ENCODE measurements around the gene CAMTA1.

DNA sequence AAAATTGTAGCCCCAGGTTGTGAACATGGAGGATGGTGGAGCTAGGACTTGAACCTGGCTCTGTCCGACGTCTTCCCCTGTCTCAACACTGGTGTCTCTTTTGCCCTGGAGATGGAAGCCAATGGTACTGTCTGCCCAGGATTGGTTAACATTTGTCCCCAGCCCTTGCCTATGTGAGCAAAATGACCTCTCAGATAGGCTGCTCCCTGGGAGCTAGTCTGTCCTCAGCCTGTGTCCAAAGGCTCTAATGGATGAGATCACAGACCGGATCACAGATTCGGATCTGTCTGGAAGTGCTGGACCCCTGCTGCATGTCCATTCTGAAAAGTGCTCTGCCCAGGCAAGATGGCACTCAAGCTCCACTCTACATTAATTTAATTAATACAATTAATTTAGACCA lies 591.4 kb downstream of the CAMTA1 start:
- TF ChIP-seq POLR2AphosphoS5 (IDR thresholded peaks at IDR 0.05; ENCODE audit: low read depth, low read length) (no peak), SIN3A (IDR thresholded peaks at IDR 0.05; ENCODE audit: borderline replicate concordance, insufficient read depth, low read depth, low read length) (no peak)
- TF ChIP-seq, protein P1, sequence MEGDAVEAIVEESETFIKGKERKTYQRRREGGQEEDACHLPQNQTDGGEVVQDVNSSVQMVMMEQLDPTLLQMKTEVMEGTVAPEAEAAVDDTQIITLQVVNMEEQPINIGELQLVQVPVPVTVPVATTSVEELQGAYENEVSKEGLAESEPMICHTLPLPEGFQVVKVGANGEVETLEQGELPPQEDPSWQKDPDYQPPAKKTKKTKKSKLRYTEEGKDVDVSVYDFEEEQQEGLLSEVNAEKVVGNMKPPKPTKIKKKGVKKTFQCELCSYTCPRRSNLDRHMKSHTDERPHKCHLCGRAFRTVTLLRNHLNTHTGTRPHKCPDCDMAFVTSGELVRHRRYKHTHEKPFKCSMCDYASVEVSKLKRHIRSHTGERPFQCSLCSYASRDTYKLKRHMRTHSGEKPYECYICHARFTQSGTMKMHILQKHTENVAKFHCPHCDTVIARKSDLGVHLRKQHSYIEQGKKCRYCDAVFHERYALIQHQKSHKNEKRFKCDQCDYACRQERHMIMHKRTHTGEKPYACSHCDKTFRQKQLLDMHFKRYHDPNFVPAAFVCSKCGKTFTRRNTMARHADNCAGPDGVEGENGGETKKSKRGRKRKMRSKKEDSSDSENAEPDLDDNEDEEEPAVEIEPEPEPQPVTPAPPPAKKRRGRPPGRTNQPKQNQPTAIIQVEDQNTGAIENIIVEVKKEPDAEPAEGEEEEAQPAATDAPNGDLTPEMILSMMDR (IDR thresholded peaks at IDR 0.05): no peak
- TF ChIP-seq, protein P2, sequence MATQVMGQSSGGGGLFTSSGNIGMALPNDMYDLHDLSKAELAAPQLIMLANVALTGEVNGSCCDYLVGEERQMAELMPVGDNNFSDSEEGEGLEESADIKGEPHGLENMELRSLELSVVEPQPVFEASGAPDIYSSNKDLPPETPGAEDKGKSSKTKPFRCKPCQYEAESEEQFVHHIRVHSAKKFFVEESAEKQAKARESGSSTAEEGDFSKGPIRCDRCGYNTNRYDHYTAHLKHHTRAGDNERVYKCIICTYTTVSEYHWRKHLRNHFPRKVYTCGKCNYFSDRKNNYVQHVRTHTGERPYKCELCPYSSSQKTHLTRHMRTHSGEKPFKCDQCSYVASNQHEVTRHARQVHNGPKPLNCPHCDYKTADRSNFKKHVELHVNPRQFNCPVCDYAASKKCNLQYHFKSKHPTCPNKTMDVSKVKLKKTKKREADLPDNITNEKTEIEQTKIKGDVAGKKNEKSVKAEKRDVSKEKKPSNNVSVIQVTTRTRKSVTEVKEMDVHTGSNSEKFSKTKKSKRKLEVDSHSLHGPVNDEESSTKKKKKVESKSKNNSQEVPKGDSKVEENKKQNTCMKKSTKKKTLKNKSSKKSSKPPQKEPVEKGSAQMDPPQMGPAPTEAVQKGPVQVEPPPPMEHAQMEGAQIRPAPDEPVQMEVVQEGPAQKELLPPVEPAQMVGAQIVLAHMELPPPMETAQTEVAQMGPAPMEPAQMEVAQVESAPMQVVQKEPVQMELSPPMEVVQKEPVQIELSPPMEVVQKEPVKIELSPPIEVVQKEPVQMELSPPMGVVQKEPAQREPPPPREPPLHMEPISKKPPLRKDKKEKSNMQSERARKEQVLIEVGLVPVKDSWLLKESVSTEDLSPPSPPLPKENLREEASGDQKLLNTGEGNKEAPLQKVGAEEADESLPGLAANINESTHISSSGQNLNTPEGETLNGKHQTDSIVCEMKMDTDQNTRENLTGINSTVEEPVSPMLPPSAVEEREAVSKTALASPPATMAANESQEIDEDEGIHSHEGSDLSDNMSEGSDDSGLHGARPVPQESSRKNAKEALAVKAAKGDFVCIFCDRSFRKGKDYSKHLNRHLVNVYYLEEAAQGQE (IDR thresholded peaks at IDR 0.05; ENCODE audit: insufficient read depth in 1 of 2, low read depth in 2 of 2, low read length in 1 of 2): no peak
